HFFc6 (cell line): Measurements from ENCODE around the gene COL25A1. TPM values are rescaled to one million over a fixed set of nuclear protein-coding genes. Genes with fewer than 3 reads are reported as not detected.

Experiments
- DNase-seq: peaks from one replicate; pipeline ENCODE4 v3.0.0-alpha.2; 2018
- H3K27ac Mint-ChIP-seq: 2 replicates; pipeline ENCODE4 v1.8.0; 2020; ENCODE audit warnings: mild to moderate bottlenecking, mixed read lengths
- H3K27me3 Mint-ChIP-seq: 2 replicates; pipeline ENCODE4 v1.8.0; 2021; ENCODE audit warnings: mild to moderate bottlenecking, moderate library complexity, mixed read lengths; ENCODE audit not compliant: insufficient read depth
- H3K36me3 Mint-ChIP-seq: 2 replicates; pipeline ENCODE4 v1.8.0; 2021; ENCODE audit warnings: low read depth, mixed read lengths
- H3K4me1 Mint-ChIP-seq: 2 replicates; pipeline ENCODE4 v1.8.0; 2020; ENCODE audit warnings: low read depth, mixed read lengths
- H3K4me3 Mint-ChIP-seq: 2 replicates; pipeline ENCODE4 v1.8.0; 2020; ENCODE audit warnings: mild to moderate bottlenecking, moderate library complexity, mixed read lengths
- H3K9me3 Mint-ChIP-seq: 2 replicates; pipeline ENCODE4 v1.8.0; 2020; ENCODE audit warnings: mild to moderate bottlenecking, mixed read lengths
- CTCF ChIP-seq: fragments of 200-600 bp; sonication (generic); IDR thresholded peaks from 2 replicates; pipeline ENCODE4 v1.5.0; 2021; ENCODE audit warnings: antibody characterized with exemption, mild to moderate bottlenecking
- total RNA-seq, 6 experiments: library from RNA; stranded (reverse); fragmentation: NEBNext Ultra II Directional; extraction: Animal tissue kit (Norgen Biotek cat#: 25700); gene quantifications; 2 replicates in 1 of 6; 3 replicates in 5 of 6; pipeline ENCODE4 v1.2.3, GENCODE V29; 2021

Gene COL25A1
- total RNA-seq, 6 experiments from 2014 or later: not detected

DNA sequence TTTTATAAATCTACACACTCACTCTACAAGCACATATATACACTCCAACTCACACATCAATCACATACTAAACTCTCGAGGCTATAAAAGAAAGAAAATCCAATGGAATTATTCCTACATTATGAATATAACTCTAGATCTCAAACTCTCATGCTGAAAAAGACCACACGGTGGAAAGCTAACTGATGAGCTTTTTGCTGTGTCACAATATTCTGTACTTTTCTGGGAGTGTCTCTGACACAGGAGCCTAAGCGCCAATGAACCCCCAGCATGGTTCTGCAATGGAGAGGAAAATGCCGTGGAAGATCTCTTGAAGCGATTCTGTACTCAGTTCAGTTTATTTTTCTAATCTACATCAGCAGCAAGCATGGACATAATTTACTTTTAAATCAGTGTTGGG lies 415.4 kb downstream of the COL25A1 start:
- peak overlapping the region; percentile 51; the same call in 1 of the 2 replicates for H3K27ac Mint-ChIP-seq
- no peaks in the 10 kb centered on the region for H3K27me3 Mint-ChIP-seq
- H3K4me1 Mint-ChIP-seq: peaks cover 80% of the 10 kb centered on the region
- no peaks in the 10 kb centered on the region for H3K9me3 Mint-ChIP-seq
- H3K4me3 Mint-ChIP-seq: no peak overlapping the region
- no peak for DNase-seq
- no peaks in the 10 kb centered on the region for H3K36me3 Mint-ChIP-seq
- no peak for TF ChIP-seq CTCF

- Mint-ChIP-seq H3K4me1 (peaks cover 93% of the 10 kb centered on the region), H3K36me3 (no peaks in the 10 kb centered on the region), H3K27ac (peak overlapping the region; percentile 84), H3K9me3 (no peaks in the 10 kb centered on the region), H3K4me3 (peak overlapping the region; percentile 66), H3K27me3 (no peaks in the 10 kb centered on the region)
- TF ChIP-seq CTCF: no peak
- peak; percentile 42 for DNase-seq
These were observed 417.2 kb downstream of the COL25A1 start for GRCh38 chr4:108885211-108885610.

- Mint-ChIP-seq H3K4me1 (peaks cover 91% of the 10 kb centered on the region), H3K36me3 (no peaks in the 10 kb centered on the region), H3K27ac (peak overlapping the region; percentile 84)
These were observed 417.9 kb downstream of the COL25A1 start for GRCh38 chr4:108884596-108884995.

GRCh38 chr4:108881986-108882385 lies 420.5 kb downstream of the COL25A1 start:
- Mint-ChIP-seq H3K36me3 (no peaks in the 10 kb centered on the region), H3K27ac (peak overlapping the region; percentile 52), H3K4me3 (no peak overlapping the region), H3K9me3 (no peaks in the 10 kb centered on the region), H3K27me3 (no peaks in the 10 kb centered on the region), H3K4me1 (peaks cover 86% of the 10 kb centered on the region)
- no peak for TF ChIP-seq CTCF
- DNase-seq: no peak

More at GRCh38 chr4:108884596-108884995, 417.9 kb downstream of the COL25A1 start:
- Mint-ChIP-seq H3K27me3 (no peaks in the 10 kb centered on the region), H3K9me3 (no peaks in the 10 kb centered on the region), H3K4me3 (peak overlapping the region; percentile 66; the same call in 1 of the 2 replicates)
- TF ChIP-seq CTCF: no peak
- no peak for DNase-seq

DNA sequence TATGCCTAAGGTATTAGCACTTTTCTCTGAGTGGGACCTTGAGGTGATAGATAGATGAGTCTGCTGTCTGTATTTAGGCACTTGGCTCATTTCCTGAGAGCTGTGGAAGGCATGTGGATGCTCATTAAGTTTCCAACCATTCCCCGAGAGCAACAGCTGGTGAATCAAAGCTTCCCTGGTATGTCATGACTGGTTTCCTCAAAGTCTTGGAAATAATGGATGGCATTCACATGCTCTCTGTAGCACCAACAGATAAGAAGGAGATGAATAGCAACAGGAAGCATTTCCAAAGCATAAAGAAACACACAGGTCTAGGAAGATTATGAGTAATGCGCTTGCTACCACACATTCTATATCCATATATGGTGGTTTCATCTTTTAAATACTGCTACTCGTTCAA lies 421.3 kb downstream of the COL25A1 start:
- H3K27ac Mint-ChIP-seq: peak overlapping the region; percentile 78
- TF ChIP-seq CTCF: no peak
- peak overlapping the region; percentile 46 for H3K4me3 Mint-ChIP-seq
- H3K27me3 Mint-ChIP-seq: no peaks in the 10 kb centered on the region
- no peaks in the 10 kb centered on the region for H3K36me3 Mint-ChIP-seq
- H3K4me1 Mint-ChIP-seq: peaks cover 78% of the 10 kb centered on the region
- peak; percentile 81 for DNase-seq
- H3K9me3 Mint-ChIP-seq: no peaks in the 10 kb centered on the region

GRCh38 chr4:108878806-108879205 lies 423.7 kb downstream of the COL25A1 start:
- H3K4me1 Mint-ChIP-seq: peaks cover 54% of the 10 kb centered on the region
- TF ChIP-seq CTCF: no peak
- no peaks in the 10 kb centered on the region for H3K9me3 Mint-ChIP-seq
- no peaks in the 10 kb centered on the region; the same call in 1 of the 2 replicates for H3K27me3 Mint-ChIP-seq
- no peak for DNase-seq
- no peak overlapping the region for H3K4me3 Mint-ChIP-seq
- no peaks in the 10 kb centered on the region for H3K36me3 Mint-ChIP-seq
- H3K27ac Mint-ChIP-seq: no peak overlapping the region
